IMR-90 (cell line): ENCODE results near the gene RNF41. TPM values are rescaled to one million over a fixed set of nuclear protein-coding genes. Genes with fewer than 3 reads are reported as not detected.

Experiments
- ATAC-seq: fragments of 200-7000 bp; cut with Tn5 transposase; 2 replicates; pipeline ENCODE4 v1.9.1; 2020; ENCODE audit warnings: low read depth, mild to moderate bottlenecking, moderate library complexity
- BruUV-seq: library from RNA; stranded (reverse); fragments of 400-500 nt; replicated peaks from 2 replicates; lab custom pipeline; 2021; lab: Mats Ljungman, UMichigan
- CTCF ChIA-PET: fragments of 300-600 bp; formaldehyde crosslinking; extraction: SDS; loops from one replicate; lab custom pipeline; 2021; ENCODE audit warnings: antibody characterized with exemption; lab: Yijun Ruan, JAX
- POLR2A ChIA-PET: fragments of 300-600 bp; sonication (Branson Sonifier 250); formaldehyde crosslinking; loops from one replicate; lab custom pipeline; 2022; ENCODE audit warnings: antibody characterized with exemption; ENCODE audit not compliant: unreplicated experiment; lab: Charles Lee
- DNase-seq: peaks from one replicate; pipeline ENCODE4 v3.0.0; 2013
- H2AFZ ChIP-seq: replicated peaks from 2 replicates; pipeline ENCODE3; 2013; ENCODE audit warnings: low read length, mild to moderate bottlenecking; ENCODE audit not compliant: poor library complexity
- H2AK5ac ChIP-seq: 2 replicates; pipeline ENCODE4 v1.6.1; 2013; ENCODE audit warnings: low read depth, low read length, inconsistent platforms
- H2AK9ac ChIP-seq: replicated peaks from 2 replicates; pipeline ENCODE3; 2013; ENCODE audit warnings: mild to moderate bottlenecking, low read depth, low read length, moderate library complexity; ENCODE audit not compliant: poor library complexity
- H2BK120ac ChIP-seq: 2 replicates; pipeline ENCODE4 v1.6.1; 2013; ENCODE audit warnings: low read depth, low read length, inconsistent platforms
- H2BK15ac ChIP-seq: 3 replicates; pipeline ENCODE4 v1.6.1; 2013; ENCODE audit warnings: low read depth, low read length, inconsistent platforms
- H2BK20ac ChIP-seq: 2 replicates; pipeline ENCODE4 v1.6.1; 2013; ENCODE audit warnings: low read depth, mild to moderate bottlenecking, inconsistent platforms, low read length, moderate library complexity
- H2BK5ac ChIP-seq: 2 replicates; pipeline ENCODE4 v1.6.1; 2013; ENCODE audit warnings: mild to moderate bottlenecking, low read depth, low read length, inconsistent platforms; ENCODE audit not compliant: poor library complexity, severe bottlenecking
- H3K14ac ChIP-seq: replicated peaks from 2 replicates; pipeline ENCODE4 v1.6.1; 2013; ENCODE audit warnings: low read depth, low read length, inconsistent platforms
- H3K18ac ChIP-seq: 2 replicates; pipeline ENCODE4 v1.6.1; 2013; ENCODE audit warnings: low read depth, low read length, control low read depth
- H3K23ac ChIP-seq: 2 replicates; pipeline ENCODE4 v1.6.1; 2013; ENCODE audit warnings: low read depth, low read length, inconsistent platforms
- H3K27ac ChIP-seq: 2 replicates; pipeline ENCODE4 v1.5.1; 2013; ENCODE audit warnings: mild to moderate bottlenecking, control low read depth, low read length; ENCODE audit not compliant: insufficient read depth
- H3K27me3 ChIP-seq: 2 replicates; pipeline ENCODE4 v1.6.1; 2013; ENCODE audit warnings: low read length; ENCODE audit not compliant: control insufficient read depth, insufficient read depth
- H3K36me3 ChIP-seq: 2 replicates; pipeline ENCODE4 v1.6.1; 2013; ENCODE audit warnings: low read length, mixed read lengths; ENCODE audit not compliant: control insufficient read depth, insufficient read depth
- H3K4ac ChIP-seq: 2 replicates; pipeline ENCODE4 v1.6.1; 2013; ENCODE audit warnings: low read depth, low read length, inconsistent platforms
- H3K4me1 ChIP-seq: 2 replicates; pipeline ENCODE4 v1.6.1; 2013; ENCODE audit warnings: low read length, mixed read lengths; ENCODE audit not compliant: control insufficient read depth, insufficient read depth
- H3K4me2 ChIP-seq: 2 replicates; pipeline ENCODE4 v1.6.1; 2013; ENCODE audit warnings: low read depth, mild to moderate bottlenecking, control low read depth, low read length, moderate library complexity
- H3K4me3 ChIP-seq: 2 replicates; pipeline ENCODE4 v1.5.1; 2013; ENCODE audit warnings: low read depth, mild to moderate bottlenecking, control low read depth, low read length, moderate library complexity; ENCODE audit not compliant: insufficient read depth
- H3K56ac ChIP-seq: 2 replicates; pipeline ENCODE4 v1.6.1; 2013; ENCODE audit warnings: low read length, inconsistent platforms; ENCODE audit not compliant: insufficient read depth; ENCODE audit errors: extremely low read depth
- H3K79me1 ChIP-seq, 2 experiments: 2 replicates each; pipeline ENCODE4 v1.6.1; 2013; ENCODE audit warnings: low read length in 2 of 2, inconsistent platforms in 1 of 2, low read depth in 1 of 2
- H3K9ac ChIP-seq: 2 replicates; pipeline ENCODE4 v1.6.1; 2013; ENCODE audit warnings: low read depth, low read length, control low read depth
- H3K9me1 ChIP-seq: 2 replicates; pipeline ENCODE4 v1.6.1; 2013; ENCODE audit warnings: low read length, inconsistent platforms; ENCODE audit not compliant: insufficient read depth
- H3K9me3 ChIP-seq: 2 replicates; pipeline ENCODE4 v1.6.1; 2013; ENCODE audit warnings: low read length; ENCODE audit not compliant: control insufficient read depth, insufficient read depth
- H4K20me1 ChIP-seq: 2 replicates; pipeline ENCODE4 v1.6.1; 2013; ENCODE audit warnings: low read length, inconsistent platforms; ENCODE audit not compliant: insufficient read depth
- H4K5ac ChIP-seq: 2 replicates; pipeline ENCODE4 v1.6.1; 2013; ENCODE audit warnings: mild to moderate bottlenecking, low read depth, low read length, control low read depth
- H4K8ac ChIP-seq, 2 experiments: 2 replicates each; pipeline ENCODE4 v1.6.1; 2013; ENCODE audit warnings: low read depth in 2 of 2, low read length in 2 of 2, control low read depth in 1 of 2, inconsistent platforms in 1 of 2
- H4K91ac ChIP-seq: 2 replicates; pipeline ENCODE4 v1.6.1; 2013; ENCODE audit warnings: low read depth, low read length, inconsistent platforms; ENCODE audit not compliant: insufficient read depth
- CEBPB ChIP-seq: IDR thresholded peaks from 2 replicates; pipeline ENCODE4 v1.6.1; 2012; ENCODE audit warnings: low read depth, low read length, improper control_type of control experiment
- USF2 ChIP-seq: fragments of 150-350 bp; IDR thresholded peaks from 2 replicates; pipeline ENCODE4 v1.6.1; 2017; ENCODE audit warnings: mild to moderate bottlenecking, antibody characterized with exemption, low read length, low read depth
- WGBS, 2 experiments: methylation state at CpG; one replicate each; pipeline versions ENCODE4 v1.1.5 to v1.1.7; 2013; ENCODE audit warnings: missing lambda C conversion rate in 2 of 2; ENCODE audit not compliant: insufficient read length in 1 of 2; ENCODE audit errors: extremely low coverage in 2 of 2; 5-methylcytosine and 5-hydroxymethylcytosine counted together
- dilution Hi-C: fragments of 300-500 bp; cut with HindIII; formaldehyde crosslinking; loops from one replicate; pipeline ENCODE4 v1.14.3; 2018; ENCODE audit warnings: low sequenced_read_pairs; ENCODE audit not compliant: unreplicated experiment
- in situ Hi-C: fragments of 300-500 bp; cut with MboI; formaldehyde crosslinking; loops from 3 replicates; pipeline ENCODE4 v1.14.3; 2019; ENCODE audit warnings: low sequenced_read_pairs, inconsistent platforms, mixed read lengths
- intact Hi-C: fragments of 100-400 bp; cut with micrococcal nuclease; formaldehyde crosslinking; loops from 2 replicates; pipeline ENCODE4 v1.10.0; 2022
- polyA plus RNA-seq, 3 experiments: library from polyadenylated mRNA; depleted of rRNA; stranded (reverse); fragments of >200 nt; gene quantifications; 2 replicates each; pipeline ENCODE4 v1.2.3, GENCODE V29; 2012; ENCODE audit warnings: low replicate concordance in 1 of 3
- total RNA-seq: library from RNA; depleted of rRNA; stranded (reverse); fragments of >200 nt; gene quantifications from 2 replicates; pipeline ENCODE4 v1.2.3, GENCODE V29; 2012

The RNF41 gene
- total and polyA plus RNA-seq, 2 of the 4 experiments (the other 2 are of a cell fraction), result 112 to 272 TPM

GRCh38 chr12:56178347-56178746, 43.4 kb downstream of the RNF41 start:
- no peaks in the 10 kb centered on the region for H3K9me3 ChIP-seq
- no peak for ATAC-seq
- no TSS peak for BruUV-seq

More at GRCh38 chr12:56178347-56178746, 43.4 kb downstream of the RNF41 start:
- TF ChIP-seq USF2, result no peak
- TF ChIP-seq CEBPB, result no peak
- H3K4me2 ChIP-seq, result no peak overlapping the region
- no peaks in the 10 kb centered on the region for H4K20me1 ChIP-seq
- H2AFZ ChIP-seq, result no peak overlapping the region
- H3K4ac ChIP-seq, result no peak overlapping the region
- ChIA-PET POLR2A (no interaction called here), CTCF (interaction anchor here (1.4 kb wide), 1 partner anchor 11 kb away, joined by 7 read pairs; the partner anchor contains the start of gene SMARCC2)
- H2AK5ac ChIP-seq, result no peak overlapping the region
- no peak overlapping the region for H3K9ac ChIP-seq
- in situ Hi-C loops (no loop called here), dilution Hi-C loops (no loop called here), intact Hi-C loops (no loop called here)
- no peak overlapping the region for H4K8ac ChIP-seq
- no peak overlapping the region for H2AK9ac ChIP-seq
- DNase-seq, result no peak
- no peak overlapping the region for H3K23ac ChIP-seq
- H3K14ac ChIP-seq, result no peak overlapping the region
- no peak overlapping the region for H3K4me3 ChIP-seq
- H2BK15ac ChIP-seq, result no peak overlapping the region
- peaks cover 14 to 16% of the 10 kb centered on the region in 2 experiments; a peak in 2 of 4 replicates for H3K79me1 ChIP-seq
- no peak overlapping the region for H4K5ac ChIP-seq
- no peak overlapping the region for H3K18ac ChIP-seq
- H3K36me3 ChIP-seq, result peaks cover 58% of the 10 kb centered on the region
- no peak overlapping the region for H3K56ac ChIP-seq
- H2BK5ac ChIP-seq, result no peak overlapping the region
- H3K4me1 ChIP-seq, result no peaks in the 10 kb centered on the region
- H2BK120ac ChIP-seq, result no peak overlapping the region
- WGBS, 2 experiments, result no CpG with 5 or more reads among the region's 3 CpGs
- H3K9me1 ChIP-seq, result no peaks in the 10 kb centered on the region; the same call in 1 of the 2 replicates
- H4K91ac ChIP-seq, result no peak overlapping the region
- H3K27ac ChIP-seq, result no peak overlapping the region
- H3K27me3 ChIP-seq, result no peaks in the 10 kb centered on the region
- no peak overlapping the region for H2BK20ac ChIP-seq
